Measurements from ENCODE around the gene GLT8D2.

Gene GLT8D2

GRCh38 chr12:104000807-104001434 is 49.1 kb downstream of the GLT8D2 start:
- DNase-seq (ENCODE audit: low read depth), result no peak

- no peak for DNase-seq (ENCODE audit: low read depth)
Observed at GRCh38 chr12:103998976-103999375, 51.0 kb downstream of the GLT8D2 start.

- DNase-seq (ENCODE audit: low read depth), result no peak
Observed at GRCh38 chr12:103997286-103997900, 52.6 kb downstream of the GLT8D2 start.

GRCh38 chr12:103996595-103996994 is 53.4 kb downstream of the GLT8D2 start:
- DNase-seq (ENCODE audit: low read depth), result no peak

- DNase-seq (ENCODE audit: low read depth), result no peak
Observed at GRCh38 chr12:103994235-103994634, 55.8 kb downstream of the GLT8D2 start.

- no peak for DNase-seq (ENCODE audit: low read depth)
Observed at GRCh38 chr12:103986829-103987228, 63.2 kb downstream of the GLT8D2 start.

GRCh38 chr12:103978384-103978982 is 71.5 kb downstream of the GLT8D2 start:
- no peak for DNase-seq (ENCODE audit: low read depth)

GRCh38 chr12:103975368-103975767 is 74.6 kb downstream of the GLT8D2 start:
- DNase-seq (ENCODE audit: low read depth), result no peak

GRCh38 chr12:103973909-103974308 is 76.1 kb downstream of the GLT8D2 start:
- no peak for DNase-seq (ENCODE audit: low read depth)

GRCh38 chr12:103969391-103969790 is 80.6 kb downstream of the GLT8D2 start:
- DNase-seq (ENCODE audit: low read depth), result no peak

- DNase-seq (ENCODE audit: low read depth), result no peak
Observed at GRCh38 chr12:103966736-103967135, 83.3 kb downstream of the GLT8D2 start.

GRCh38 chr12:103965590-103966504 is 84.1 kb downstream of the GLT8D2 start, which contains the start of gene TDG:
Gene TDG, plus strand, starts transcription at chr12:103965872. Its CDS starts 166 bp downstream, at chr12:103966038.
- peak; percentile 96 for DNase-seq (ENCODE audit: low read depth)

- no peak for DNase-seq (ENCODE audit: low read depth)
Observed at GRCh38 chr12:103965255-103965589, 84.8 kb downstream of the GLT8D2 start.

- DNase-seq (ENCODE audit: low read depth), result no peak
Observed at GRCh38 chr12:103964805-103965204, 85.2 kb downstream of the GLT8D2 start.

GRCh38 chr12:103962493-103962892 is 87.5 kb downstream of the GLT8D2 start:
- no peak for DNase-seq (ENCODE audit: low read depth)

- no peak for DNase-seq (ENCODE audit: low read depth)
Observed at GRCh38 chr12:103960616-103961227, 89.3 kb downstream of the GLT8D2 start.

- no peak for DNase-seq (ENCODE audit: low read depth)
Observed at GRCh38 chr12:103958621-103959020, 91.4 kb downstream of the GLT8D2 start.

- DNase-seq (ENCODE audit: low read depth), result no peak
Observed at GRCh38 chr12:103957865-103958388, 92.1 kb downstream of the GLT8D2 start.

GRCh38 chr12:103956509-103957027 is 93.4 kb downstream of the GLT8D2 start:
- no peak for DNase-seq (ENCODE audit: low read depth)

- no peak for DNase-seq (ENCODE audit: low read depth)
Observed at GRCh38 chr12:103955811-103956508, 94.0 kb downstream of the GLT8D2 start.

- DNase-seq (ENCODE audit: low read depth), result no peak
Observed at GRCh38 chr12:103952497-103952896, 97.5 kb downstream of the GLT8D2 start.

Data from activated T-cell treated with anti-CD3 and anti-CD28 coated beads for 24 hours (primary cell).